NCI-H748 (cell line): ENCODE measurements around the gene PRG3.

Experiments
- DNase-seq: peaks from one replicate; lab custom pipeline; 2025; ENCODE audit not compliant: unreplicated experiment; lab: John Stamatoyannopoulos, UW

The PRG3 gene

DNA sequence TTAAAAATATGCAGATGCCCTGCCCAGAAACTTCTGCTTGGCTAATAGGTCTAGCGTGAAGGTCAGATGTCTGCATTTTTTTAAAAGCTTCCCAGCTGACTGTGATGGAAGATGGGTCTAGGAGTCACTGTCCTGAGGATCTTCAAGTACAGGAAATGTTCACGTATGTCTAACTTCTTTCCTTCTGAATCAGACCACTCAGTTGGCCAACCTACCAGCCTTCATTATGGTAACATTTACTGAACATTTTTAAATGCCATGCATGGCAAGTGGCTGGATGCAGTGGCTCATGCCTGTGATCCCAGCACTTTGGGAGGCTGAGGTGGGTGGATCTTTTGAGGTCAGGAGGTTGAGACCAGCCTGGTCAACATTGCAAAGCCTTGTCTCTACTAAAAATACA is 10.6 kb upstream of the PRG3 start:
- no peak for DNase-seq

DNA sequence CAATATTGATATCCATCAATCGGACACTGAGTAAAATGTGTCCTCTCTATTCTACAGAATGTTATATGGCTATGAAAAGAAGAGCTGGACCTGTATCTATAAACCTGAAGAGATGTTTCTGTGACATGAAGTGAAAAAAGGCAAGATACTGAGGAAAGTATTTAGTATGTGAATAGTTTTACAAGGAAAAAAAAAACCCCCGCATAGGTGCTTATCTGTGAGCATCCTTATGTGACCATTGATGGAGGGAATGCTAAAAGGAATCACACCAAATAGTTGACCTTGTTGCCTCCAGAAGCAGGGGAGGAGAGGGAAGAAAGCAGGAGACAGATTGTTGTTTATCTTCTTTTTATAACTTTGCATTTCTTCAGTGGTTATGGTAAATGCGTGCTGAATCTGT is 10.2 kb upstream of the PRG3 start:
- DNase-seq: no peak

DNA sequence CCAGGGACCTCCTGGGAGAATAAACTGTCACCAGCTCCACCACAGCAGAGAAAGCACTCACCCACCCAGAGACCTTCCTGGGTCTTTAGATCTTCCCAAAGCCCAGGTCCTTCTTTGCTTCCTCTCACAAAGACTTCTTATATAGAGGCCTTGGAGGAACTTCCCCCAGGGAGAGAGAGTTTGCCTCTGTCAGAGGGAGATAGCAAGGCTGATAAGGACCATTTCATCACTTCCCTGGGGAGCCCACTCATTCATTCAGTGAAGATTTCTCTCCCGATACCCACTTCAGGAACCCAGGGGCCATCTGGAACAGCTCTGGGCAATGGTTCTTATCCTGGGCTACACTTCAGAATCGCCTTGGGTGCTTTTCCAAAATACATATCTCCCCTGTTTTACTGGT is 9.6 kb upstream of the PRG3 start, which contains the start of gene PRG2:
Gene PRG2 (minus strand): TSS at position 116 of the 400 bp plus-strand sequence. CDS start 706 bp downstream, outside the sequence.
- no peak for DNase-seq

DNA sequence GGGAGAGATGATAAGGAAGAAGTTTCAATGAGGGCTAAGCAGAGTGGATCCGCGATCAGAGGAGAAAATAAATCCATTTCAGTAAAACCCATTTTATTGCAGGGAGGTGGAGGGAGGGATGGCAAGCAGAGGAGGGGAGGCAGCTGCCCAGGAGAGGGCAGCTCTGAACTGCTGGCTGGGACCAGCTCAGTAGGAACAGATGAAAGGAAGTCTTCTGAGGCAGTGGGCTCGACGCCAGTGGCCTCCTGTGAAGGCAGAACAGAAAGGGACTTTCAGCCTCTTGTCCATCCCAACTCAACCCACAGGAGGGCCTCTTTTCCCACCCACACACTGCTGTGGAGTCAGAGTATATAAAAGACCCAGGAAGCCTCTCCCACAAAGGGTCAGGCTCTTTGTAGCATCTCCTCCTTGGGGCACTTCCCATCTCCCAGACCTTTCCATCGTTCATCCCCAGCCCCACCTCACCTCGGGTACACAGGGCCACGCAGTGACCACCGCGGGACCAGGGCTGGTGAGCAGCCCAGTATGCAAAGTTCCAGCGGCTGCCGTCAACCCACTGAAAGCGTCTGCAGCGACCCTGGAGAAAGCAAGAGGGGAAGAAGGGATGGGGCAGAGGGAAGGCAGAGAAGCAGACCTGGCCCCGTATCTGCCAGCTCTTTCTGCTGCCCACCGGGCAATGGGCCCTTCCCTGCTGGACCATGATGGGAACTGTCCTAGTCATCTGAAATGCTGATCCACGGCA is 6.5 kb upstream of the PRG3 start:
- no peak for DNase-seq

DNA sequence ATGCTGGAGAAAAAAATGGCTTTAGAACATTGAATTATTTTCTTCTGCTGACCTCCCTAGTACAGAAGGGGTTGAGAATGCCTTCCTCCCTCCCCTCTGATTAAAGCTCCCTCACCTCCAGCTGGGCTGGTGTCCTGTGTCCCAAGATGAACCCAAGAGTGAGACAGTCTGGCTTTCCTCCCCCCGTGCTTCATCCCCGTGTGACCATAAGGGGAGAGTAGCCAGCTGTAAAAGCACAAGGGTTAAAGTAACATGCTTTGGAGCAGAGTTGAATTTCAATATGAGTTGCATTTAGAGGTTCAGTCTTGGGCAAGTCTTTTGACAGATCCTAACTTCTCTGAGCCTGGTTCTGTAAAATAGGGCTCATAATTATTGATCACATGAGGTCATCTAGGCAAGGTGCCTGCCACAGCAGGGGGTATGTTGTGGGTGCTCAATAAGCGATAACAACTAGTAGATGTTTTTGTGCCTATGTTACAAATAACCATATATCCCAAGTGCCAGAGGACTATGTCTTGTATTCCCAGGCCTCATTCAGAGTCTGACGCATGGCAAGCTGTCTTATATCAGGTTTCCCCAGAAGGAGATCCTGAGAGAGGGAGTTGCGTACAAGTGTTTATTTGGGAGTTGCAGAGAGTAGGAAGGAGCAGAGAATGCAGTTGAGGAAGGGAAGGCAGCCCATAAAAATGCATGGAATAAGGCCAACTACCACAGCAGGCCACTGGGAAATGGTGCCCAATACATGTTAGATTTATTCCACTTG is 5.4 kb upstream of the PRG3 start:
- DNase-seq: no peak

DNA sequence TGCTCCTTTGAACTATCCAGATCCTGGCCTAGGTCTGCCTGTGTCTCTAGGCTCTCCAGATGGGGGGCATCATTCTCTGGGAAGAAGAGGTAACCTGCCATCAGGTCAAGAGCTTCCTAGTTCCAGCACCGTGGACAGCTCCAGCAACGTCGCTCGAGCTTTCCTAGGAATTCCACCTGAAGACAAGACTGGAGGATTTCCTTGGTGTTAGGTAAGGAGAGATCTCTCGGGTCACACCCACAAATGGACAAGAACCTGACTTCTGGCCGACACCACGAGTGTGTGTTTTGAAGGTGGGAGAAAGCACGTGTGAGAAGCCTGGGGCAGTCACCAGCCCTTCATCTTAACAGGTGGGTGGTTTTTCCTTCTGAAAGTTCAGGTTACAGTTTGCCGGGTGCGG is 1.2 kb downstream of the PRG3 start:
- no peak for DNase-seq

DNA sequence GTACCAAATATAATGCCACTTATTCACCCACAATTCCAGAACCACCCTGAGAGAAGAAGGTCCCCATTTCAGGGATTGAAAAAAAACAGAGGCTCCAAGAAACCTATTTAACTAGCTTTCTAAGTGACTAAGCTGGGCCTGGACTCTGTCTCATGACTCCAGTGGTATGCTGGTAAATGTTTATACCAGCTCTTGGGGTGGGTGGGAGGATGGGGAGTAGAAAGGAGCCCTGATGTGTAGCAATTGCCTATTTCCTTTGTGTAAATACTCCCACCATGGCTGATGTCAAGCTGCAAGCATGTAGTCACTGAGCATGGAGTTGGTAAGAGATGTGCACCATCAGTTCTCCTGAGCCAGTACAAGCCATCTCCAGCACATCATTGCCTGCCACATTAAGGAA is 2.8 kb downstream of the PRG3 start:
- no peak for DNase-seq

DNA sequence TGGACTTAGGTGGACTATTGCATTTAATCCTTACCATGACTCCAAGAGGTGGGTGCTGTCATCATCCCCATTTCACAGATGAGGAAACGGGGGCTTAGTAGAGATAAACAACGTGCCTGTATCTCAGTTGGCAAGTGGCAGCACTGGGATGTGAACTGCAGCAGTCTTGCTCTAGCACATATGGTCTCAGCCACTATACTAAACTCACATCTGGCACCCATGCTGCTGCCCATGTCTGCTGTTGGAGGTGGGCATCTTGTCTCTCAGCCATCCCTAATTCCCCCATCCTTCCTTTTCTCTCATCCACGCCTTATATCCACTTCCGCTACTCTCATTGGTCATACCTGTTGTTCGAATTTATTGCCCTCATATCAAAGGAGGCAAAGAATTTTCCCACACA is 3.8 kb downstream of the PRG3 start:
- DNase-seq: no peak

DNA sequence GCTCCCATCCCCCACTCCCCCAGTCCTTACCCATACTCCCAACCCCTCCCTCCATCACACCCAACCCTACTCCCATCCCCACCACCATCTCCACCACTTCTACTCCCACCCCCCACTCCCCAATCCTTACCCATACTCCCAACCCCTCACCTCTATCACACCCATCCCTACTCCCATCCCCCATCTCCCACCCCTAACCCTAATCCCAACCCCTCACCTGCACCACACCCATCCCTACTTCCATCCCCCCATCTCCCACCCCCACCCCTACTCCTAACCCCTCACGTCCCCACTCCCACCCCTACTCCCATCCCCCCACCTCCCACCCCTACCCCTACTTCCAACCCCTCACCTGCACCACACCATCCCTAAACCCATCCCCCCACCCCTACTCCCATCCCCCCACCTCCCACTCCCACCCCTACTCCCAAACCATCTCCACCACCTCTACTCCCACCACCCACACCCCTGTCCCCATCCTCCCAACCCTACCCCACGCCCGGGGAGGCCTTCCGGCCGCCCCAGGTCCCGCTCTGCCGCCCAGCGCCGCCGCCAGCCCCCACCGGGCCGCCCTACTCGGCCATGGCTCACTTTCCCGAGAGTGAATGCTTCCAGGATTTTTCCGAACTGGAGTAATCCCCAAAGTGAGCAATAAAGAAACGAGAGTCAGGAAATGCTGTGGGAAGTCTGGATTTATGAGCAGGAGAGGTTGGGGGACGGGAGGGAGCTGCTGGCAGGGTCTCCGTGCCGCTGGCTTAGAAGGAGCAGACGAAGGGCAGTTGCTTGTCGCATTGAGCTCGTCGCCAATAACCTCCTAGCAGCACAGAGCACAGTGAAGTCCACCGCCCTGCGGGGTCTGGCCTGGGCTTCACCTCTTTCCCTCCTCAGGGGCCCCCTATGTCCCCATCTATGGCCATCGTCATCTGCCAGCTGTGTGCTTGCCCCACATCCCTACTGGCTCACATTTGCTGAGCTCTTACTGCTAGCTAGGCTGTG is 4.6 kb downstream of the PRG3 start:
- DNase-seq: no peak

DNA sequence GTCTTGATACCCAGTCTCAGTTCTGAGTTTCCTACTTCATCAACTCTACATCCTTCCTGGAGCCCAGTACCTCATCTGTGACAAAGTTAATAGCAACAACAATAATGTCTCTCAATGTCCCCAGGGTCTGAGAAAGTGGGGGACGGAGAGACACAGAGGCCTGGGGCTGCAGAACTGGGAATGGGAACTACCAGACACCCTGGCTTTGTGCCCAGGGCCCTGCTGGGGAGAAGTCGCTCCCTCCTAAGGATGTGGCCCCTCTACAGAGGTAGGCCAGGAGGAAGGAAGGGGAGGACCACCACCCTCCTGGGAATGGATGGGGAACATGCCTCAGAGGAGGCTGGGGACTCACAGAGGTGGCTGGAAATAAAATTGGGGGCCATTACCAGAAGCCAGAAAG is 5.5 kb downstream of the PRG3 start:
- no peak for DNase-seq

DNA sequence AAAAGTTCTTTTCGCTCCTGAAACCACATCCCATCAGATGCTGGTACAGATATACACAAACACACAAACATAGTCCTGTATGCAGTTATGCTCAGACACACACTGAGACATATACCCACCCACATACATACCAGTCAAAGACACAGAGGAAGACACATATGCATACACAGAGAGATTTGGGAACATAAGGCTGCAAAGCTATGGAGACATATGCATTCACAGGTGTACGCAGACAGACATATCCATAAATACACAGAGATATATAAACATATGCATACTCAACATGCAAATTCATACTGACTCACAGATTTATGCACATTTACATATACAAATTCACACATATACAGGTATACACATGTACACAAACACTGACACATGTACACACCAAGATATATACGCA is 6.0 kb downstream of the PRG3 start:
- no peak for DNase-seq

DNA sequence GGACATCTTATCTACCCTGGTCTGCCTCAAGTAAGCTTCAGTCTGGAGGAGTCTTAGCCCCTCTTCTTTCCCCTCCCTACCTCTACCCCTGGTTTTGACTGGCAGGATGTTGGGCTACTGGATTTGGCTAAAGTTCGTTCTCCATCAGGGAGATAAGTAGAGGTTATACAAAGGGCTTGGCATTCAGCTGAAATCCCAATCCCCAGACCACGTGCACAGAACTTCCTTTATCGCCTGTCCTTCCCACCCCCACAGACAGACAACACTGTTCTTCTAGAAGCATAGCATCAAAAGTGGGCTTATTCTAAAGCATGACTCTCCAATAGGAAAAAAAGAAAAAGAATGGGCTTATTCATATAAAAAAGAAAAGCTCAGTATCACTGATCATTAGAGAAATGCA is 7.8 kb downstream of the PRG3 start:
- no peak for DNase-seq

DNA sequence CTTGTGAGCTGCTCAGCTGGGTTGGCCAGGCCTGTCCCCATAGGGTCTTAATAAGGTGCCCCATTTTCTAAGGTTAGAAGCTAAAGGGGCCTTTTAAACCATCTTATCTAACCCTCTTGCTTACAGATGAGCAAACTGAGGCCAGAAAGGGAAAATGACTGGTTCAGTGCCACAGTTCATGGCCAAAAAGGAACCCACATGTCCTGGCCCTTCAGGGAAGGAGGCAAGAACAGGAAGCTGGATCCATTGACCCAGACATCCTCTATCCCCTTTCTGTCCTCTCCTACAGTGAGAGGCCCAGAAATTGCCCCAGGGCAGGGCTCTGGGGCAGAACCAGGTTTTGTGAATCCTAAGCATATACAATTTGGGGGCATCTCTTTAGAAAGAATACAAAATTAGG is 10.0 kb downstream of the PRG3 start:
- no peak for DNase-seq

DNA sequence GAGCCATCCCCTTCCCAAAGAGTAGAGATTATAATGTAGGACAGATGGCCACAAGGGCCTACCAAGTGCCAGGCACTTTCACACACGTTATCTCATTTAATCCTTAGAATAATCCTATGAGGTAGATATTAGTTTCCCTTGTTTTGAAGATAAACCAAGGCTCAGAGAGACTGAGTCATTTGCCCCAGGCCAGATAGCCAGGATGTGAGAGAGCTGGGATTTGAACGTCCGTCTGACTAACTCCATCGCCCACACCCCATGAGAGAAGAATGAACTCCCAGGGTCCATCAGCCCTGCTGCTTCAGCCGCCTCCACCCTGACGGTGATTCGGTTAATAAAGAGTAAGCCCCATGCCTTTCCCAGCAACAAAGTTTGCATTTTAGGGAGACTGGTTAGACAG is 10.7 kb downstream of the PRG3 start:
- no peak for DNase-seq

DNA sequence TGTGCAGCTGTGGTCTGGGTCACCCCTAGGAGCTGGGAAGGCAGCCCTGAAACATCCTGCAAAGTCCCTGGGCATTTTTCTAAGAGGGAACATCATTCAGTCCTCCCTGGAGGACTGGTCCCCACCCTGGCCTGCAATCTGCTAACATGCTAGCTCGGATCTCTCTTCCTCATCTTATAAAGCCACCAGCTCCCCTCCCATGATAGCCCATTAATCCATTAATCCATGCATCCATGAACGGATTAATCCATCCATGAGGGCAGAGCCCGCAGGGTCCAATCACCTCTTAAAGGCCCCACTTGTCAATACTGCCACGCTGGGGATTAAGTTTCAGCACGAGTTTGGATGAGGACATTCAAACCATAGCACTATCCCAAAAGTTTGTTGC is 12.1 kb downstream of the PRG3 start:
- no peak for DNase-seq

DNA sequence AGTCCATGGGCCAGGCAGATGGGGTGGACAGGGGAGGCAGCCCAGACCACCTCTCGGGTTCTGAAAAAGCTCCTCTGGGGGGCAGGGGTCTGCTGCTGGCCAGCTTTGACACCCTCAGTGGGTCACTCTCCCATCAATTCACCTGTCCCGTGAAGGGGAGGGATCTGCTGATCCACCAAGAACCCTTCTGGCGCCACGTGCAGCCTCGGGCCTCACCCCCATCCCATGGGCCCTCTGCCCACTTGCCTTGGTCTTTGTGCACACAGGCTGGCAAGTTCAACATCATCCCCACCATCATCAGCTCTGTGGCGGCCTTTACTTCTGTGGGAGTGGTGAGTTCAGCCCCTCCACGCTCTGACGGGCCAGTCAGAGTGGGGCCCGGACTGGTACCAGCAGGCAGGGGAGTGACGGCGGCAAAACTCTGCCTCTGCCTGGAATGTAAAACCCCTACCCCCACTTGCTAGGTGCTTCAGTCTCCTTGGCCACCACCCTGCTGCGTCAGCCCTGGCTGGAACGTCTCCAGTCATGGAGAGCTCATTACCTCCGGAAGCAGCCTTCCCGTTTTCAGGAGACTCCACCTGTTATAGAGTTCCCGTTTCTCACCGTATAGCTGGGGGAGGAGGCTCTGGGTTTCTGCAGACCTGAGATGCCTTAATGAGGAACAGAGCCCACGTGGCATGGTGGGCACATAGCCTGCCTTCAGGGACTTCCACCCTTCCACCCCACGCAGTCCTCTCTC is 12.7 kb downstream of the PRG3 start:
- no peak for DNase-seq

DNA sequence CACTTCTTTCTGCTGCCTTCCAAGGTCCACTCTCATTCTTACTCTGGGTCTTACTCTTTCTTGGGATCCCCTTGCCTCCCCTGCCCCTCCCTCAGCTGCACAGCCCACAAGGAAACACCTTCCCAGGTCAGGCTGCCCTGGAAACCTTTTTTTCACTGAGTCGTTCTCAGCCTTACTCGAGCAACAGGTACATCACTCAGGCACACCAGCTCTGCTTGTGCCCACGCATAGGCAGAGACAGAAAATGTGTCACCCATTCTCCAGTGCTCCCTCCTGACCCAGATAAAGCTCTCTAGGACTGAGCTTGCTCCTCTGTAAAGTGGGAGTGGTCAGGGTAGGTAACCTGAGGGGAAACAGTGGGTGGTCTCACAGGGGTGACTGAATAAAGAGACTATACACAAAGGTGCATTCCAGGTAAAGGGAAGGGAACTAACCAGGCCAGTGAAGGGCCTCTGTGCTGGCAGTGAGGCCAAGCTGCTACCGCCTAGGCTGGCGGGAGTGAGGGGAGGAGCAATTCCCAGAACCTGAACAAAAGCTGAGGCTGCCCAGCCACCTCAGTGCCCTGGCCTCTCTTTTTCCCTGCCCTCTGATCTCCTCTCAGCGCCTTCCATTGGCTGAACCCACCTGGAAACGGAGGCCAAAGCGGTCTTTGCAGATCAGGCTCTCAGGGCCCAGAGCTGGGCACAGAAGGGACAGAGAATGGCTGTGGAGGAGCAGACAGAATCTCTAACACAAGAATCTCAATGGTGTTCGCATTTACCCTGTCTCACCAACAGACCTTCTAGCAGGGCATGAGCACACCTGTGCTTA is 15.9 kb downstream of the PRG3 start:
- DNase-seq: peak; percentile 13

DNA sequence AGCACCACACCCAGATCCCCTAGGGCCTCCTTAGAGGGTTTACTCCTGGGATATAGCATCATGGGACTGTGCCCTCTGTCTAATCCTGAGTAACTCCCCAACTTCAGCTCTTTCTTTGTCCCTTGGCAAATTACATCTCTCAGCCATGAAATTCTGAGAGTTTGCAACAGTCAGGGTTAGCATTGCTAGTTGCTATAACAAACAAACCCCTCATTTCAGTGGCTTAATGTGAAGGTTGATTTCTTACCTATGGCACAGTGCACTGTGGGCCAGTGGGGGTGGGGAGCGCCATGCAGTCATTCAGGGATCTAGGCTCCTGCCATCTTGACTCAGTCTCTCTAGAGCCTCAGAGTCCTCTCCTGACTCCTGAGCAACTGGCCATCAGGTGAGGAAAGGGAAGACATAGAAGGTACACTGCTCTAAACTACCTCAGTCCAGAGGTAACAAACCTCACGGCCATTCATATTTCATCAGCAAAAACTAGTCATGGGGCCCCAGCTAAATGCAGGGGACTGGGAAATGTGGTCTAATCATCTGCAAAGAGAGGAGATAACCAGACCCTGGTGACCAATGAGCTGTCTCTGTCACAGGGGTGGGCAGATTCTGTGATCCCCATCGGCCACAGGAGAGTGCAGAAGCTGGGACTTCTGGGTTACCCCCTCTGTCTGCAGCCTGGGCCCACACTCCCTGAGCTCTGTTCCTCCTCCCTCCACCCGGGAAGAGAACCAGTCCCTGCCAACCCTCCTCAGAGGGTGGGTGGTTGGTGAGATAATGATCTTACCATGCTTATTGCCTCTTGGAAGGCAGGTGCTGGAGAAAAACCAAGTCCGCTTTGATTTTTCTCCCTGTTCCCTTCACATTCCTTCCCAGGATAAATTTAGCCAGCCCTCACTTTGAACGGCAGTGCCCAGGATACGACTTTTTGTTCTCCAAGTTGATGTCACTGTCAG is 17.5 kb downstream of the PRG3 start:
- DNase-seq: no peak

DNA sequence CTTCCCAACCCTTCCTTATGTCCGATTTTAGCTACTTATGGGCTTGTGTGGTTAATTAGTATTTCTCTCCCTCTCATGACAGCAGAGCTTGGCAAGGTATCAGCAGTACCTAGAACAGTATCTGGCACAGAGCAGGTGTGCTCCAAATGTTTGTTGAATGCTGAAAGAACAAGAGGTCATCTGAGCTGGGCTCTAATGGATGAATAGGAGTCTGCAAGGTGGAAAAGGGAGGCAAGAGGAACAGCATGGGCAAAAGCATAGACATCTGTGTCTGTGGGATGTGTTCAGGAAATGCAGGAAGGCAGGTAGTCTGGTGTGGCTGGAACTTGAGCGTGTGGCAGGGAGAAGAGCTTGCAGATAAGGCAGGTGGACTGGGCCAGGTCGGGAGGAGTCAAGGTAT is 19.0 kb downstream of the PRG3 start:
- DNase-seq: no peak
